Right lung (tissue), 5 donors: Measurements from ENCODE around the gene KIZ. TPM values are rescaled to one million over a fixed set of nuclear protein-coding genes. Genes with fewer than 3 reads are reported as not detected.

Experiments used
- DNase-seq, 2 donors: peaks; one replicate each; pipeline ENCODE4 v3.0.0-alpha.2; 2013
- polyA plus RNA-seq, 5 donors: library from polyadenylated mRNA; unstranded; fragments of 120-200 nt; gene quantifications; one replicate each; pipeline versions ENCODE4 v1.2.1 to v1.2.3, GENCODE V29; 2013; ENCODE audit warnings: inconsistent platforms in 1 of 5, low replicate concordance in 1 of 5; ENCODE audit not compliant: insufficient read length in 5 of 5, insufficient read depth in 1 of 5

KIZ gene
- polyA plus RNA-seq, 5 donors, result 19.5 to 39.3 (median 29.7) TPM

GRCh38 chr20:21259346-21259745 lies 133.5 kb downstream of the KIZ start:
- DNase-seq, result no peak

DNA sequence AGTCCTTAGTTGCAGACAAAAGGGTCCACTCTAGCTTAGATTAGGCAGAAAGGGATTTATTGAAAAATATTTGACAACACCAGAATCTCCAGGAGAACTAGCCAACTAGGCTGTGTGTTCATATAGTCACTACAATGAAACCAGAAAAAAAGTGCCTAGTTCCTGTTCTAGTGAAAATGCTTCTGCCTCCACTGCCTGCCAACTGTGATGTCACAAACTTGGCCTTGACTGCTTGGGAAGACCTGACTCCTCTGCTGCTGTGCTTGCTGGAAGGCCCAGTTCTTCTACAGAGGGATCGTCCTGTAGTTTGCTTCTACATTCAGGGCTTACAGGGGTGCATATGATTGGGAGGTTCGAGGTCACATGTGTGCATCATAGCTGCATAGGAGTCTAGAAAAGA lies 136.9 kb downstream of the KIZ start:
- no peak for DNase-seq

DNA sequence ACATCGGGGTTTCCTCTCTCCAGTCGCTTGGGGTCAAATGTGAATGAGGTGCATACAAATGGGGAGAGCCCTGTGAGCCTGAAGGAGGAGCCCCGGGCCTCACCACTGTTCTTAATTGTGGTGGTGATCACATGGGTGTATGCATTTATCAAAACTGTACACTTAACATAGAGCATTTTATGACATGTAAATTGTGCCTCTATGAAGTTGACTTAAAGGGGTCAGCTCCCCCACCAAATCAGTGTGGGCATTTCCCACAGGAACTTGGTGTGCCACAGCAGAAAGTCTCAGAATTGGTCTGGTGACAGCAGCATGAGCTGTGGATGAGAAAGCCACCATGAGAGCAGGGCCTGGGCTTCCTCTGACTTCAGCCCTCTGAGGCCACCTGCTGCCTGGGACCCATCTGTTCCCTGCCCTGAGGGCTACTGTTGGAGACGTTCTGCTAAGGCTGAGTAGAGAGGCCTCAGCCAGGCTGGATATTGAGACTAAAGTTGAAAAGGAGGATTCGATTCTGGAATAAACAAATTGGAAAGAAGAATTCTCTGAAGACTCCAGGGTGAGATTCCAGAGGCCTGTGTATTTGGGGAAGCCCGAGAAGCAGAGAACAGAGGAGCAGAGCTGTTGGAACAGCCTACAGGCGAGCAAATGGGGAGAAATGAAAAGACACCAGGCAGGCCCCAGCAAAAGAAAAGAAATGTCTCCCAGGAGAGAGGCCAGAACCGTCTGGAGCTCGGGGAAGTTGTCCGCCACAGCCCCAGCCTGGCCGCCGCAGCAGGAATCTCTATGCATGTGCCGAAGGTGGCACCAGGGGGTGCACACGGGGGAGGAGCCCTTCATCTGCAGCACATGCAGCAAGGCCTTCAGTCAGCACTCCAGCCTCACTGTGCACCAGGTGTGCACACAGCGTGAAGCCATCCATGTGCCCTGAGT lies 139.6 kb downstream of the KIZ start:
- DNase-seq, result no peak

DNA sequence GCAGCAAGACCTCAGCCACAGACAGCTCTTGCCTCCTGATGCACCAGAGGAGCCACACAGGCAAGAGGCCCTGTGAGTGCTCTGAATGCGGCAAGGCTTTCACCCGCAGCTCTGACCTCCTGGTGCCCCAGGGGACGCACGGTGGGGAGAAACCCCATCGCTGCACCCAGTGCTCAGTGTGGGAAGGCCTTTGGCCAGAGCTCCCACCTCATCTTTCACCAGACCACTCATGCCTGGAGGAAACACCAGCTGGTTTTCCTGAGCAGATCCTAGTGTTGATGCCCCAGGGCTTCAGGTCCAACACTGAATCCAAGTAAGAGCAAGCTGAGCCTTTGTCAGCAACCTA lies 140.3 kb downstream of the KIZ start:
- no peak for DNase-seq

DNA sequence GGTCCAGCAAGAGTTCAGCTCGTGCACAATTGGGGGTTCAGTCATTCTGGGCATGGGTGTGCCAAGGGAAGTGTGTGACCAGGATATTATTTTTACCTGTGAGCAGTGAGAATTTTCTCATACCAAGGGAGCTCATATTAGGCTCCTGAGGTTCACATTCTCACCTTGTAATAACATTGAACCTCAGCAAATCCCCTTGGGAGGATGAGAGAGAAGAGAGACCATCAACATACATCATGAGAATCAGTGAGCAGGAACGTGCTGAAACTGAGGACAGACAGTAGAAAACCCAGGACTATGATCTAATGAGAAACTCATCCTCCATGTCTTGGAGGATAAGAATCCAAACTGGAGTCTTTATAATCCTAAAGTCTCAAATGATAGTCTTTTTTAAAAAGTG lies 143.9 kb downstream of the KIZ start:
- DNase-seq, result no peak

- no peak for DNase-seq
Measured at GRCh38 chr20:21270806-21271205, 144.9 kb downstream of the KIZ start.

DNA sequence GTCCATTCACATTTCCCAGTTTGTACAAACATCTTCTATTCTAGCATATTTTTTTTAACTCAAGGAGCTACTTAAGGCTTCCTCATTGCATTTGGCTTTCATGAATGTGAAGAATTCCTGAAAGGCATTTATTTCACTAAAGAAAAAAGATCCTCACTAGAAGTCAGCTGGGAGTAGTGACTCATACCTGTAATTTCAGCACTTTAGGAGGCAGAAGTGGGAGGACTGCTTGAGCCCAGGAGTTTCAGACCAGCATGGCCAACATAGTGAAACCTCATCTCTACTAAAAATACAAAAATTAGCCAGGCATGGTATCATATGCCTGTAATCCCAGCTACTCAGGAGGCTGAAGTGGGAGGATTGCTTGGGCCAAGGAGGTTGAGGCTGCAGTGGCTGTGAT lies 146.4 kb downstream of the KIZ start:
- DNase-seq, result no peak

GRCh38 chr20:21272679-21273078 lies 146.8 kb downstream of the KIZ start:
- no peak for DNase-seq

DNA sequence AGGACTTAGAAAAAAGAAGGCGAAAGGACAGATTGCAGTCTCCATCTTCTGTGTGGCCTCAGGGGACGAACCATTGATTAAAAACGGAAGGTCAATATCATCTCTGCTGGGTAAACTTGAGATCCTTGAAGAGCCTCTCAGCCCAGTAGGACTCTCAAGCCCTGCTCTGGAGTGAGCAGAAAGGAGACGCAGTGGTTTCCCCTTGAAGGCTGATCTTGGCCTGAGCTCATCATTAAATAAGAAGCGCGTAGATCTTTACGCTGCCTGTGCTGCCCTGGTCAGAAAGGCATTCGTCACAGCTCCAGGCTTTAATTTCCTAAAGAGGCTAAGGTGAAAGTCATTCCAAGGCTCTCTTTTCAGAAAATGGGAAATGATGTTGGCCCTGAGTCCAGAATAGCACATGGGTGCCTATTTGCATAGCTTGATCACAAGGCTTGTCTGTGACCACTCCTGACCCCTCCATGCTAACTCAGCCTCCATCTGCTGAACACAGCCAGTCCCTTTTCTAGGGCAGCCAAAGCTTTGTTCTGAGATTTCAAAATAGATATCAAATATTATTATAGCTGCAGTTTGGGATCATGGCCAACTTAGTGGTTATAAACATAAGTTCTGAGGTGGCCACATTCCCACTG lies 148.0 kb downstream of the KIZ start:
- DNase-seq, result no peak

GRCh38 chr20:21278829-21279228 lies 152.9 kb downstream of the KIZ start:
- no peak for DNase-seq

DNA sequence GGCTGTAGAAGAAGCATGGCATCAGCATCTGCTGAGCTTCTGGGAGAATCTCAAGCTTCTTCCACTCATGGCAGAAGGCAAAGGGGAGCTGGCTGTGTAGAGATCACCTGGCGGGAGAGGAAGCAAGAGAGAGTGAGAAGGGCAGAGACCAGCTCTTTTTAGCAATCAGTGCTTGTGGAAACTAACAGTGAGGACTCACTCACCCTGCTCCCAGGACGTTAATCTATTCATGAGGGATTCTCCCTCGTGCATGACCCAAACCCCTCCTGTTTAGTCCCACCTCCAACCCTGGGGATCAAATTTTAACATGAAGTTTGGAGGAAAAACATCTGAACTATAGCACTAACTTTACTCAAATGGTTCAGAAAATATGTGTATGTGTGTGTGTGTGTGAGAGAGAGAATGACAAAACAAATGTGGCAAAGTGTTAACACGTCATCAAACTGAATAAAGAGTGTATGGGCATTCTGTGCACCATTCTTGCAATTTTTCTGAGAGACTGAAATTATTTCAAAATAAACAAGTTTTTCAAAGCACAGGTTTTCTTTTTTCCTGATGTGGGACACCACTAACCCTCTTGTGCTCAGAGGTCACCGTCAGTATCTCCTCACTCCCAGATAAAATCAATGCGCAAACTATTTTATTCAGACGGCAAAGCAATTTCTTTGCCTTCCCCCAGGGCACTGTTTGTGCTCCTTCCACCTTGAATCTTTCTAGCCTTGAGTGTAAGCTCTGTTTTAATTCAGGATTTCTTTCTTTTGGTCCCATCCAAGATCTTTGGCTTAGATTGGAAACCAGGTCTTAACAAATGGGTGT lies 154.0 kb downstream of the KIZ start:
- no peak for DNase-seq

DNA sequence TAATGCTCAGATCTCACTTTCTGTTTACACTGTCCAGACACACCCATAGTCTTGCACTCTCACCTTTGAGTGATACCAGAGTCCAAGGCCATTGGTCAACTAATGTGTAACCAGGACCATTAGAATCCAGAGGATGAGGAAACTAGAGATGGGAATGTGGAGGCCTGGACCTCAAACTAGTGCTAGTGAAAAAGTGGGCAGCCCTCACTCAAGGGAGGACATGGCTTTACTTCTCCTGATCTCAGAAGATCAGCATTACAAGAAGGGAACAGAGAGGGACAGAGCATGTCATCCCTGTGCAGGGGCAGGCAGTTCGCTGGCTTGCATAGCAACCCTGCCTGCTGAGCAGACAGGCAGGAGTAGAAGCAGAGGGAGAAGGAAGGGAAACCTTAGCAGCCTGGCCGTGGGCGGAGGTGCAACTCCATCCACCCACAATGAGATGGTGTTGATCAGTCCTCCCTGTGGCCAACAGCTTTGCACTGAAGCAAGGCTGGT lies 154.7 kb downstream of the KIZ start:
- DNase-seq, result no peak

DNA sequence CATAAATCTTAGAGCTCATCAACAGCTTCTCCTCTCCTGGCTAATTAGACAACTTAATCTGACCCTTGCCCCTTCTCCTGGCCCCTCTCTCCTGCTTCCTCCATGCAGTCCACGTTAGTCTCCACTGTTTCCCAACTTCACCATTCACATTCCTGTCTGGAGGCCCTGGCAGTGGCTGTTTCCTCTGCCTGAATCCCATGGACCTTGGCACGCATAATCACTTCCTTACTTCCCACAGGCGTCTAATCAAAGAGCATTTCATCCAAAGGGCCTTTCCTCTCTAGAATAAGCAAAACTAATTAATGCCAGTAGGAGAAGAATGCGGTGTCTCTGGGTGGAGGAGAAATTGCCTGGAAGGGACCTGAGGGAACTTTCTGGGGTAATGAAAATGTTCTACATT lies 160.9 kb downstream of the KIZ start:
- no peak for DNase-seq

DNA sequence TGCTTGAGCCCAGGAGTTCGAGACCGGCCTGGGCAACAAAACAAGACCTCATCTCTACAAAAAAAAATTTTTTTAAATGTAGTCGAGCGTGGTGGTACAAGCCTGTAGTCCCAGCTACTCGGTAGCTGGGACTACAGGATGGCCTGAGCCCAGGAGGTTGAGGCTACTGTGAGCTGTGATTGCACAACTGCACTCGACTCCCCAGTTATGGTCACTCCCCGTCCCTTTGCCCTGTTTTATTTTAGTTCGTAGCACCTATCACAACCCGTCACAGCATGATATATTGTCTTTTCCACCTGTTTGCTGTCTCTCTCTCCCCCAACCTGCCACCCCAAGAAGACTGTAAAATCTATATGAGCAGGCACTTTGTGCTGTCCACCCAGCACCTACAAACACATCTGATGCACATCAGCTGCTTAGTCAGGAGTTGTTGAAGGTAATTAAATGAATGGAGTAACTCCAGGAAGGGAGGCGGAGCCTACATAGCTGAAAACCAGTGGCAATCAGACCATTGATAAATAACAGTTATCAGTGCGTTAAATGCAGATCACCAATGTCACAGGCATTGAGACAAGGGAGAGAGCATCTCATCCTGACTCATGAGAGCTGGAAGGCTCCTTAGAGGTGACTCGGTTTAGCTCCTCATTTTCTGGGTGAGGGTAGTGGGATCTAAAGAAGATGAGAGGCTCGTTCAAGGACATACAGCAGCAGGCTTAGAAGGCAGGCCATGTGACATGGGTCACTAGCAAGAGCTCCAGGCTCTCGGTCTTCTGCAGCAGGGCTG lies 162.9 kb downstream of the KIZ start:
- no peak for DNase-seq

DNA sequence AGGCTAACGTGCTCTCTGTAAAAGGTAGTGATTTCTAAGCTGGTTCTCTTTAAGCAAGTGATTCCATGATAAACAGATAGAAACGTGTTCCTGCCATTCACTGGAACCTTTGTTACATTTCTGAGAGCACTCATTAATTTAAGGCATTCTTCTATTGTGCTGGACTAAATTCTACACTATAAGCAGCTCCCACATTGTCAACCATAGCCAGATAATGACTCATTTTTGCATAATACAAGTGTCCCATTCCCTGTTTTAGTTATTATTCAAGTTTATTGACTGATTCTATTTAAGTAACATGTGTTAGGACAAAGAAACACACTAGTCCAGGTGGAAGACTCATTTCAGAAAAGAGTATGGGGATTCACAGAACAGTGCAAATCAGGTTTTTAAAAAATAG lies 163.8 kb downstream of the KIZ start:
- no peak for DNase-seq

DNA sequence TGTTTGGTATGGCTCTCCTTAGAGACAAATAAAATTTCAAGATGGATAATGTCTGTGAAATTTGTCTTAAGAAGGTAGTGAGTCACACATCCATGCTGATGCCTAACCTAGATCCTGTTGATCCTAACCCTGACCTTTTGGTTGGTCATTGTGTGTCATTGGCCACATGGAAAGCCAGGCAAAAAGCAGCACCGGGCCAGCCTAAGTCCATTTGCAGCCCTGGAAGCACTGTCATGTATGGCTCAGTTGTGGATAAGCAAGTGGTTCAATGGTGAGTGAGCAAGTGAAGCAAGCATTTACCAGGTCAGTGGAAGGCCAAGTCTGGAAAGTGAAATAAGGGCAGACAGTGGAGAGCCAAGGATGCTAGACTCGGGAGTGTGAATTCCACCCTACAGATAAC lies 165.1 kb downstream of the KIZ start:
- DNase-seq, result no peak

DNA sequence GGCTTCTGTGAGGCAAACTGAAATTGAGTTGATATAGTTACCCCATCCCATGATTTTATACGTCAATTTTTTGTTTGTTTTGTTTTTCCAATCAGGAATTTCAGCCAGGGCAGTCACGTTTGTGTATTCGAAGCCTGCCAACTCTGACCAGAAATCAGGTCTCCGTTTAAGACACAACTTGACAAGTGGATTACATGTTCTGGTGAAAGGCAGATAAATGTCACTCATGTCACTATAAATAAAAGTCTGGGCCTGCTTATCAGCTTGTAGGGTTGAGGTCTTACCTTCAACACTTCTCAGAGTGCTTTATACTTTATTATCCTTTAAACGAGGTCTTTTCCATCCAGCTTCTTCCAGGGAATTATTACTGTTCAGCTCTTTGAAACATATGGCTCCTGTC lies 168.9 kb downstream of the KIZ start:
- DNase-seq, result no peak
